NCI-H460 (cell line): Measurements from ENCODE around the gene CPLX1. TPM values are rescaled to one million over a fixed set of nuclear protein-coding genes. Genes with fewer than 3 reads are reported as not detected.
"Not testable (repeated sequence)": the region's sequence is repeated elsewhere in the genome, so short reads cannot be mapped to it uniquely, and the experiment has no call there.

Experiments
- DNase-seq: peaks from one replicate; pipeline ENCODE4 v3.0.0-alpha.2; 2016; ENCODE audit warnings: low read depth; ENCODE audit errors: extremely low read depth
- total RNA-seq: library from RNA; depleted of rRNA; stranded (reverse); fragments of >200 nt; shearing (Covaris generic); gene quantifications from 2 replicates; pipeline ENCODE4 v1.2.3, GENCODE V29; 2014

CPLX1 gene
- total RNA-seq, 1 experiment from 2014 or later = 0.10 TPM

- DNase-seq = peak; percentile 97
Observed at GRCh38 chr4:781493-782216, 44.3 kb downstream of the CPLX1 start.

GRCh38 chr4:780716-781492 lies 45.0 kb downstream of the CPLX1 start:
- DNase-seq = no peak

DNA sequence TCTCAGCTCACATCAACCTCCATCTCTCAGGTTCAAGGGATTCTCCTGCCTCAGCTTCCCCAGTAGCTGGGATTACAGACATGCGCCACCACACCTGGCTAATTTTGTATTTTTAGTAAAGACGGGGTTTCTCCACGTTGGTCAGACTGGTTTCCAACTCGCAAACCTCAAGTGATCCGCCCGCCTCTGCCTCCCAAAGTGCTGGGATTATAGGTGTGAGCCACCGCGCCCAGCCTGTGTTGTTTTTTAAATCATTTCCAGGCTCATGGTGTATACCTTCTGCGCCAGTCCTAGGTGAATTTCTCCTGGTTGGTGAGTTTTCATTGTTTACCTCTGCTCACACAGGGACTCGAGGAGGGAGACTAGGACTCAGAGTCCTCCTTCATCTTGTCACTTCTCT lies 45.7 kb downstream of the CPLX1 start:
- not testable (repeated sequence) for DNase-seq

- no peak for DNase-seq
Observed at GRCh38 chr4:779555-779954, 46.4 kb downstream of the CPLX1 start.

- DNase-seq = no peak
Observed at GRCh38 chr4:777520-778262, 48.2 kb downstream of the CPLX1 start.

- DNase-seq = no peak
Observed at GRCh38 chr4:776743-777441, 49.0 kb downstream of the CPLX1 start.

GRCh38 chr4:775485-775884 lies 50.4 kb downstream of the CPLX1 start:
- DNase-seq = not testable (repeated sequence)

- not testable (repeated sequence) for DNase-seq
Observed at GRCh38 chr4:774419-775092, 51.4 kb downstream of the CPLX1 start.

DNA sequence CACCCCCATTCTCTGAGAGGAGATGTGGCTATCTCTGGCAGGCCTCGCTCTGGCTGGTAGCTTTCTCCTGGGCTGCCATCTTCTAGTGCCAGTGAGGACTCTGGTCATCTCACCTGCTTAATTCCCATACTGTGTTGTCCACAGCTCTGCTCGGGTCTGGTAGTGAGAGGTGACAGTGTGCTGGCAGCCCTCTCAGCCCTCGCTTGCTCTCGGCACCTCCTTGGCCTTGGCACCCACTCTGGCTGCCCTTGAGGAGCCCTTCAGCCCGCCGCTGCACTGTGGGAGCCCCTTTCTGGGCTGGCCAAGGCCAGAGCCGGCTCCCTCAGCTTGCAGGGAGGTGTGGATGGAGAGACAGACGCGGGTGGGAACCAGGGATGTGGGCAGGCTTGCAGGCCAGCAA lies 52.7 kb downstream of the CPLX1 start:
- no peak for DNase-seq

DNA sequence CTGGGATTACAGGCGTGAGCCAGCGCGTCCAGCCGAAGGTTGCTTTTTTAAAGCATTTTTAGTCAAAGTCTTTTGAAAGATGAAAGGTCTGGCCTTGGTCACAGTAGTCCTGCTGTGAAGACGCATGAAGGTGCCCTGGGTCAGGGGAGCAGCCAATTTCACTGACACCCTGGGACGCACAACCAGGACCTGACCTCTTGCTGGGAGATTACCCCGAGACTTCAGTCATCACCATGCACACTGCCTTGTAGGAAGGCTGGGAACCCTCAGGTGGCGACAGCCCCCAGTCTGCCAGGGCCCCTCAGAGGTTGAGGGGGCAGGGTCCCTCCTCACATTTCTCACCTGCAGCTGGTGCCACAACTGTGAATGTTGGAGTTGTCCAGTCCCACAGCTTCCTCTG lies 53.2 kb downstream of the CPLX1 start:
- no peak for DNase-seq

DNA sequence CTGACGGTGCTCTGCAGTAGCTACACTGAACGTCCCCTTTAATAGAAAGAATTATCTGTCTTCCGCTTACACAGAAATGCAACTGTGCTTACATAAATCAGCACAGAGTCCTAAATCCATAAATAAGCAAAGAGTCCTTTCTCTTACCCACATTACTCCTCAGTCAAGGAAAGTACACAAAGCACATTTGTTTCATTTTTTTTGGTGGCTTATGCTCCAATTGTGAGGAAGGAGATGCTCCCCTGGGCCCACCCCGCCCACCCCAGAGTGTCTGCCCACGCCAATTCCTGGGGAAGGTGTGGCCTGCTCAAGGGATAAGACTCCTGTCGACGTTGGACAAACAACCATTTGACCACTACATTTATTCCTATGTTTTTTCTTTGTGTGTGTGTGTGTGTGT lies 53.8 kb downstream of the CPLX1 start:
- DNase-seq = no peak

DNA sequence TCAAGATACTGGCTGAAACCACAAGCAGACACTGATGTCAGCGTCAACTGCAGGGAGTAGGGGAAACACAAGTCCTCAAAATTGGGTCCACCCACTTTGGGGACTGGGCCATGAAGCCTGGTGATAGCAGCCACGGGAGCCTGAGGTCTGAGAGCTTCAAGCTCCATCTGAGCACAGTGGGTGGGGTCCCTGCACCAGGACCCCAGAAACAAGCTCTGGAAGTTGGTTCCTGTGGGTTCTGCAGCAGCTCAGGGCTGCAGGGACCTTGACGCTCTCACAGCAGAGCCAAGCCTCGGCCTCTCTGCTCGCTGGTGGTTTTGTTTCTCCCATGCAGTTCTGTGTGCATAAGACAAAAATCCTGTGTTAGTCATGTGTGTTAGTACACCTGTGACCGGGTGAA lies 54.5 kb downstream of the CPLX1 start:
- no peak for DNase-seq

GRCh38 chr4:770022-770421 lies 55.9 kb downstream of the CPLX1 start:
- no peak for DNase-seq

GRCh38 chr4:769511-769910 lies 56.4 kb downstream of the CPLX1 start:
- DNase-seq = no peak

DNA sequence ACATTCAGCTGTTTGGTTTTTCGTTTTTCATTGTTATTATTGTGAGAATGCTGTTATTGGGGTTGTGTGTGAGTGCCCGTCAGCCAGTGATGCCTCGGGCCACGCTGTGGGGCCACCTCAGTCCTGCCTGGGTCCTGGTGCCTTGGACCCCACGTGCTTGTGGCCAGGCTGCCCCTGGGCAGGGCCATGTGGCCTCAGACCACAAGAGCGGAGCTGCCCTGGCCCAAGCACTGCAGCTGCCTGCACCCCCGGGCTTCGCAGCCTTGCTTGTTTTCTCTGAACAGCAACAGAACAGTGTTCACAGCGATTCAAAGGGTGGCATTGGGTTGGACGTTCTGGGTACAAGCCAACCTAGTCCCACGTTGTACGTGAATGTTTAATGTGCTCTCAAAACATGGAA lies 56.9 kb downstream of the CPLX1 start:
- DNase-seq = no peak

- no peak for DNase-seq
Observed at GRCh38 chr4:768076-768475, 57.9 kb downstream of the CPLX1 start.

DNA sequence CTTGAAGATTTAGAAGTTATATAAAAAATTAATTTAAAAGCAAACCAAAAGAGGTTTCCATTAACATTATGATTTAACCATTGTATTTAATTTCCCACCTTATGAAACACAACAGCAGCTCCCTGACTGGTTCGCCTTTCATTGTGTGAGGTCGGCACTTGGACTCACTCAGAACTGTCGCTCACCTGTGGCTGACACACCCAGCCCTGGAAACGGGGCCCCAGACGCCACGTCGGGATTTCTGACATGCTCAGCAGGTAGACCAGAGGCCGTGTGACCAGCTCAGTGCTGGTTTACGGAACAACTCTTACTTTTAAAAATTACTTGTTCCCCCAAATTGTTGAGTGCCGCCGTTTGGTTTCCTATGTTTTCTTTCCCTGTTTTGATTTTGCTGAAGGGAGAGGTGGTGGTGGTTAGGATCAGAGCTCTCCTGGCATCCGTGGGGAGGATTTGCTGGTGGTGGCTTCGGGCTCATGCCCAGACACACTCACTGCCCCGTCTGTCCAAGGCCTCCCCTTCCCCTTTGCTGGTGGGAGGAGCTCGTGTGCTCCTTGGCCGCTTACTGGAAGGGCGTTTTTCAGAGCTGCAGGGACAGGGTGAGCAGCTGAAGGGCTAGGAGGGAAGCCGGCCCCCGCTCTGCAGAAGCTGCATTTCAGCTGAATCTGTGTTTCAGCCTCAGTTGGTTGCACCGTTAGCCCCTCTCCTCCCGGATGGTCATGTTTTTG lies 59.2 kb downstream of the CPLX1 start:
- no peak for DNase-seq

GRCh38 chr4:766152-766515 lies 59.8 kb downstream of the CPLX1 start:
- no peak for DNase-seq

DNA sequence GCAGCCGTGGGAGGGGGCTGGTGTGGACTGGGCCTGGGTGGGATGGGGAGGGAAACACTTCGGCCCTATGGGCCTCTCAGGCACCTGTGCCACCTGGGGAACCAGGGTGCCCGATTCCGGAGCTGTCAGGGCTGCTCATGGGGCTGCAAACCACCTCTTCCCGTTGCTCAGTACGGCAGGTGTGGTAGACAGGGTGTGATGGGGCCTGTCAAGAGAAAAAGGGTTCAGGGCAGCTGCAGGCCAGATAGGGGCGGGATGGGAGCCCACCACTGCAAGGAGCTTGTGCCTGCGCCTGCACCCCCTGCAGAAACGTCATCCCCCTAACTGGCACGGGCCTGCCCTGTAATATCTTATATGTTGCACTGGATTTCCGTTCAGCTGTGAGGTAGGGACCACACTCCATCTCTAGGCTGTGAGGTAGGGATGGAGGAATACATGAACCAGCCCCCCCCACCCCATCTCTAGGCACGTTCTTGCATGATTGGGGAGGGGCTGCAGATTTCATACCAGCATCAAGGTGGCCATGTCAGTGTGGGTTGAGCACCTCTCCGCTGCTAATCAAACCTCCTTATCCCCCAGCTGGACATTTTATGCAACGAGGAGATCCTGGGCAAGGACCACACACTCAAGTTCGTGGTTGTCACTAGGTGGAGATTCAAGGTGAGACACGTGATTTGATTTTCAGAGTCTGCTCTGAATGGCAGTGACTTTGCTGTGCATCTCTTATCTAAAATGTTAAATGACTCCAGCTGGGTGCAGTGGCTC lies 61.3 kb downstream of the CPLX1 start:
- no peak for DNase-seq
